Activated B cell treated with CpG ODN at 0.5 μM for 24 hours (primary cell): ENCODE data around the gene RRBP1. TPM values are rescaled to one million over a fixed set of nuclear protein-coding genes. Genes with fewer than 3 reads are reported as not detected.

Source experiments
- ATAC-seq: fragments of 200-7000 bp; cut with Tn5 transposase; one replicate; pipeline ENCODE4 v1.10.0; 2021; ENCODE audit warnings: low read depth, mild to moderate bottlenecking, moderate library complexity
- CTCF ChIA-PET: fragments of 350-600 bp; sonication (Branson Sonifier 250); formaldehyde crosslinking; loops from one replicate; lab custom pipeline; 2021; ENCODE audit warnings: antibody characterized with exemption; lab: Charles Lee
- POLR2A ChIA-PET: fragments of 350-600 bp; sonication (Branson Sonifier 250); formaldehyde crosslinking; loops from one replicate; lab custom pipeline; 2021; ENCODE audit warnings: antibody characterized with exemption; lab: Charles Lee
- DNase-seq: peaks from one replicate; pipeline ENCODE4 v3.0.0; 2022
- H3K27ac Mint-ChIP-seq: one replicate; pipeline ENCODE4 v1.8.0; 2020; ENCODE audit warnings: mixed read lengths
- H3K27me3 Mint-ChIP-seq: one replicate; pipeline ENCODE4 v1.8.0; 2021; ENCODE audit warnings: mixed read lengths
- H3K36me3 Mint-ChIP-seq: one replicate; pipeline ENCODE4 v1.8.0; 2021; ENCODE audit warnings: low read depth, mixed read lengths
- H3K4me1 Mint-ChIP-seq: one replicate; pipeline ENCODE4 v1.8.0; 2021; ENCODE audit warnings: mixed read lengths
- H3K4me3 Mint-ChIP-seq: one replicate; pipeline ENCODE4 v1.8.0; 2020; ENCODE audit warnings: mild to moderate bottlenecking, mixed read lengths
- H3K9me3 Mint-ChIP-seq: one replicate; pipeline ENCODE4 v1.8.0; 2020; ENCODE audit warnings: mixed read lengths
- CTCF ChIP-seq: fragments of 200-600 bp; IDR thresholded peaks from one replicate; pipeline ENCODE4 v1.8.0; 2022; ENCODE audit warnings: antibody characterized with exemption, mild to moderate bottlenecking
- intact Hi-C: fragments of 100-400 bp; cut with micrococcal nuclease; formaldehyde crosslinking; loops from one replicate; pipeline ENCODE4 v1.15.1; 2024
- total RNA-seq: library from RNA; stranded (reverse); gene quantifications from 2 replicates; pipeline ENCODE4 v1.2.3, GENCODE V29; 2022

Gene RRBP1
- total RNA-seq, 1 donor from 2014 or later, result 22.0 TPM

GRCh38 chr20:17645010-17645409, 37.0 kb downstream of the RRBP1 start:
- Mint-ChIP-seq H3K36me3 (peaks cover 12% of the 10 kb centered on the region), H3K4me3 (no peak overlapping the region), H3K27ac (no peak overlapping the region), H3K27me3 (no peaks in the 10 kb centered on the region), H3K9me3 (no peaks in the 10 kb centered on the region), H3K4me1 (peaks cover 26% of the 10 kb centered on the region)
- ATAC-seq (no peak), DNase-seq (no peak)
- POLR2A ChIA-PET, result no interaction called here
- CTCF ChIA-PET, result no interaction called here
- intact Hi-C loops, result no loop called here
- no peak for TF ChIP-seq CTCF

- no peaks in the 10 kb centered on the region for H3K27me3 Mint-ChIP-seq
- no peak overlapping the region for H3K4me3 Mint-ChIP-seq
- H3K36me3 Mint-ChIP-seq, result peaks cover 14% of the 10 kb centered on the region
- H3K27ac Mint-ChIP-seq, result no peak overlapping the region
- CTCF ChIA-PET, result no interaction called here
- H3K9me3 Mint-ChIP-seq, result no peaks in the 10 kb centered on the region
- H3K4me1 Mint-ChIP-seq, result peaks cover 24% of the 10 kb centered on the region
- DNase-seq, result no peak
- intact Hi-C loops, result no loop called here
- ATAC-seq, result no peak
- POLR2A ChIA-PET, result no interaction called here
- no peak for TF ChIP-seq CTCF
These were observed 37.6 kb downstream of the RRBP1 start for GRCh38 chr20:17644451-17644850.

- H3K27me3 Mint-ChIP-seq, result no peaks in the 10 kb centered on the region
- ATAC-seq, result no peak
- no peak overlapping the region for H3K4me3 Mint-ChIP-seq
- no peak for DNase-seq
- no peak overlapping the region for H3K27ac Mint-ChIP-seq
- ChIA-PET CTCF (no interaction called here), POLR2A (no interaction called here)
- intact Hi-C loops, result no loop called here
- H3K9me3 Mint-ChIP-seq, result no peaks in the 10 kb centered on the region
- TF ChIP-seq CTCF, result no peak
- peaks cover 16% of the 10 kb centered on the region for H3K36me3 Mint-ChIP-seq
- H3K4me1 Mint-ChIP-seq, result peaks cover 17% of the 10 kb centered on the region
These were observed 38.4 kb downstream of the RRBP1 start for GRCh38 chr20:17643531-17644188.

GRCh38 chr20:17642404-17643269, 39.4 kb downstream of the RRBP1 start:
- ATAC-seq (no peak), DNase-seq (no peak)
- intact Hi-C loops, result no loop called here
- TF ChIP-seq CTCF, result no peak
- H3K27ac Mint-ChIP-seq, result no peak overlapping the region
- no peaks in the 10 kb centered on the region for H3K9me3 Mint-ChIP-seq
- H3K4me1 Mint-ChIP-seq, result peaks cover 10% of the 10 kb centered on the region
- no peak overlapping the region for H3K4me3 Mint-ChIP-seq
- no peaks in the 10 kb centered on the region for H3K27me3 Mint-ChIP-seq
- POLR2A ChIA-PET, result interaction anchor here (0.6 kb wide), 1 partner anchor 15 kb away, joined by 5 read pairs; no protein-coding TSS in a partner anchor
- peaks cover 16% of the 10 kb centered on the region for H3K36me3 Mint-ChIP-seq
- CTCF ChIA-PET, result no interaction called here

- ChIA-PET POLR2A (no interaction called here), CTCF (no interaction called here)
- Mint-ChIP-seq H3K9me3 (no peaks in the 10 kb centered on the region), H3K27ac (no peak overlapping the region), H3K4me3 (no peak overlapping the region), H3K27me3 (no peaks in the 10 kb centered on the region), H3K4me1 (peaks cover 10% of the 10 kb centered on the region), H3K36me3 (peaks cover 16% of the 10 kb centered on the region)
- intact Hi-C loops, result no loop called here
- ATAC-seq, result no peak
- no peak for DNase-seq
- no peak for TF ChIP-seq CTCF
These were observed 40.0 kb downstream of the RRBP1 start for GRCh38 chr20:17641993-17642392.
